ENCODE measurements around the gene SPARC.
"Not testable (repeated sequence)": the region's sequence is repeated elsewhere in the genome, so short reads cannot be mapped to it uniquely, and the experiment has no call there.

The SPARC gene

GRCh38 chr5:151691706-151692105 is 5.0 kb upstream of the SPARC start:
- Histone ChIP-seq H3K9ac (no peak overlapping the region), H2AFZ (ENCODE audit: low read depth) (no peak overlapping the region), H3K79me2 (ENCODE audit: insufficient read depth, low read depth) (no peaks in the 10 kb centered on the region), H3K27me3 (ENCODE audit: insufficient read depth, low read depth) (no peaks in the 10 kb centered on the region), H4K20me1 (ENCODE audit: insufficient read depth) (no peaks in the 10 kb centered on the region), H3K4me3 (IDR thresholded peaks at IDR 0.05; ENCODE audit: insufficient read depth, low read depth, low read length) (no peak overlapping the region), H3K4me2 (no peak overlapping the region), H3K27ac (no peak overlapping the region), H3K4me1 (ENCODE audit: low read depth, poor library complexity, severe bottlenecking) (no peaks in the 10 kb centered on the region), H3K36me3 (ENCODE audit: insufficient read depth) (no peaks in the 10 kb centered on the region)
- no peak for TF ChIP-seq CTCF (conservative IDR thresholded peaks at IDR 0.05; ENCODE audit: low read depth, low read length)

GRCh38 chr5:151689591-151689990 is 2.9 kb upstream of the SPARC start:
- not testable (repeated sequence) for H3K79me2 ChIP-seq (ENCODE audit: insufficient read depth, low read depth); H3K36me3 ChIP-seq (ENCODE audit: insufficient read depth)

GRCh38 chr5:151688436-151688835 is 1.7 kb upstream of the SPARC start:
- no peaks in the 10 kb centered on the region for H4K20me1 ChIP-seq (ENCODE audit: insufficient read depth)
- no peaks in the 10 kb centered on the region for H3K79me2 ChIP-seq (ENCODE audit: insufficient read depth, low read depth)
- H3K4me3 ChIP-seq (IDR thresholded peaks at IDR 0.05; ENCODE audit: insufficient read depth, low read depth, low read length), result no peak overlapping the region
- H3K27ac ChIP-seq, result no peak overlapping the region
- TF ChIP-seq CTCF (conservative IDR thresholded peaks at IDR 0.05; ENCODE audit: low read depth, low read length), result no peak
- H3K4me1 ChIP-seq (ENCODE audit: low read depth, poor library complexity, severe bottlenecking), result no peaks in the 10 kb centered on the region
- no peak overlapping the region for H3K9ac ChIP-seq
- H2AFZ ChIP-seq (ENCODE audit: low read depth), result no peak overlapping the region
- no peak overlapping the region for H3K4me2 ChIP-seq
- H3K36me3 ChIP-seq (ENCODE audit: insufficient read depth), result no peaks in the 10 kb centered on the region
- H3K27me3 ChIP-seq (ENCODE audit: insufficient read depth, low read depth), result no peaks in the 10 kb centered on the region

More at GRCh38 chr5:151689591-151689990, 2.9 kb upstream of the SPARC start:
- H3K4me1 ChIP-seq (ENCODE audit: low read depth, poor library complexity, severe bottlenecking); H3K4me2 ChIP-seq; H3K4me3 ChIP-seq (IDR thresholded peaks at IDR 0.05; ENCODE audit: insufficient read depth, low read depth, low read length); H4K20me1 ChIP-seq (ENCODE audit: insufficient read depth); H2AFZ ChIP-seq (ENCODE audit: low read depth); H3K27ac ChIP-seq; H3K27me3 ChIP-seq (ENCODE audit: insufficient read depth, low read depth); H3K9ac ChIP-seq: not testable (repeated sequence)

- Histone ChIP-seq H2AFZ (ENCODE audit: low read depth) (no peak overlapping the region), H3K27ac (no peak overlapping the region), H3K9ac (no peak overlapping the region)
Measured at GRCh38 chr5:151685749-151686673, 704 bp downstream of the SPARC start.

More at GRCh38 chr5:151685749-151686673, 704 bp downstream of the SPARC start:
- Histone ChIP-seq H3K4me3 (IDR thresholded peaks at IDR 0.05; ENCODE audit: insufficient read depth, low read depth, low read length) (no peak overlapping the region), H3K4me1 (ENCODE audit: low read depth, poor library complexity, severe bottlenecking) (no peaks in the 10 kb centered on the region), H3K79me2 (ENCODE audit: insufficient read depth, low read depth) (no peaks in the 10 kb centered on the region), H4K20me1 (ENCODE audit: insufficient read depth) (no peaks in the 10 kb centered on the region), H3K36me3 (ENCODE audit: insufficient read depth) (no peaks in the 10 kb centered on the region), H3K4me2 (no peak overlapping the region), H3K27me3 (ENCODE audit: insufficient read depth, low read depth) (no peaks in the 10 kb centered on the region)
- no peak for TF ChIP-seq CTCF (conservative IDR thresholded peaks at IDR 0.05; ENCODE audit: low read depth, low read length)

All from KMS-11 (cell line).